SJSA1 (cell line): ENCODE measurements around the gene CTNNA2. TPM values are rescaled to one million over a fixed set of nuclear protein-coding genes. Genes with fewer than 3 reads are reported as not detected.

Source experiments
- DNase-seq, 2 experiments: peaks; one replicate each; pipeline ENCODE4 v3.0.0-alpha.2; 2015 to 2020; ENCODE audit warnings: low spot score in 2 of 2, low read depth in 1 of 2
- H3K27ac ChIP-seq: fragments of 250-450 bp; sonication (Bioruptor Pico); 2 replicates; pipeline ENCODE4 v1.5.1; 2020; ENCODE audit warnings: mild to moderate bottlenecking, moderate library complexity
- H3K27me3 ChIP-seq: fragments of 250-450 bp; sonication (Bioruptor Pico); replicated peaks from 2 replicates; pipeline ENCODE4 v1.5.1; 2020; ENCODE audit warnings: mild to moderate bottlenecking, moderate library complexity
- H3K36me3 ChIP-seq: fragments of 250-450 bp; sonication (Bioruptor Pico); 2 replicates; pipeline ENCODE4 v1.5.1; 2020; ENCODE audit warnings: mild to moderate bottlenecking
- H3K4me1 ChIP-seq: fragments of 250-450 bp; sonication (Bioruptor Pico); replicated peaks from 2 replicates; pipeline ENCODE4 v1.6.1; 2021; ENCODE audit warnings: mild to moderate bottlenecking
- H3K4me3 ChIP-seq: fragments of 250-450 bp; sonication (Bioruptor Pico); 2 replicates; pipeline ENCODE4 v1.5.1; 2020; ENCODE audit warnings: mild to moderate bottlenecking
- H3K9me3 ChIP-seq: fragments of 250-450 bp; sonication (Bioruptor Pico); replicated peaks from 2 replicates; pipeline ENCODE4 v1.5.1; 2020; ENCODE audit warnings: mild to moderate bottlenecking
- total RNA-seq: library from RNA; depleted of rRNA; stranded (reverse); fragments of >200 nt; shearing (Covaris generic); gene quantifications from 2 replicates; pipeline ENCODE4 v1.2.3, GENCODE V29; 2014

Gene CTNNA2
- total RNA-seq, 1 experiment from 2014 or later, result not detected

DNA sequence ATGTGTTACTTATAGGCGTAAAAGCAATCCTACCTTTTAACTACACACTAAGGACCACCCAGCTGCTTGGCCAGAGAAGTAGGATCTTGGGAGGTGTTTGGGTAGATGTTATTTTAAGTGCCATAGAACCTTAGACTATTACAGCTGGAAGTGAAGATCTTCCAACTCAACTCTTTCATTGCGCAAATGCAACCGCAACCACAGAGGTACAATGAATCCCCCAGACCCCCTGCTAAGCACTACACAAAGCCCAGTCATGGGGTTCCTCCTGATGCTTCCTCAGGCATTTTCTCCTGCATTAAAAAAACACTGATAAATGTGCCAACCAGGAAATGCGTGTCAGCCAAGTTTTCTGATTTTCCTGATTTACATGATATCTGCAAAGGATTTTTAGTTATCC is 545.7 kb downstream of the CTNNA2 start:
- H3K36me3 ChIP-seq, result no peaks in the 10 kb centered on the region
- H3K27ac ChIP-seq, result no peak overlapping the region
- no peak for DNase-seq
- no peaks in the 10 kb centered on the region for H3K27me3 ChIP-seq
- H3K9me3 ChIP-seq, result no peaks in the 10 kb centered on the region
- H3K4me3 ChIP-seq, result no peak overlapping the region
- peaks cover 11% of the 10 kb centered on the region for H3K4me1 ChIP-seq

DNA sequence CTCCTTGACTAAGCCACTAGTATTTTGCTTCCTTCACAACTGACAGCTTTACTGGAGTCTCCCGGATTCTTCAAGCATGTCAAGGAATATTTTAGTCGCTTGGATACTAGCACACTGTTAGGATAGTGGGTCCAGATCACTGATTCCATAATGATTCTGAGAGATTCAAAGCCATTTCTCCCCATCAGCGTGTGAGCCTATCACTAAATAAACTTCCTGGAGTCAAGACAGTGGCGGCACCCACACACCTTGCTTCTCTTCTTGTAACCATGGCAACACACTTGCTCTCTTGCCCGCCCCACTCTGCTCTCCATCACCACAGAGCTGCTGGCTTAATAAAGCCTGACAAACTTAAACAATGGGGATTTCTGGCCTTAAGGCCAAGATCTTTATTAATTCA is 546.6 kb downstream of the CTNNA2 start:
- Histone ChIP-seq H3K27ac (no peak overlapping the region), H3K9me3 (no peaks in the 10 kb centered on the region), H3K4me1 (peaks cover 2% of the 10 kb centered on the region), H3K36me3 (no peaks in the 10 kb centered on the region), H3K4me3 (no peak overlapping the region), H3K27me3 (no peaks in the 10 kb centered on the region)
- no peak for DNase-seq

DNA sequence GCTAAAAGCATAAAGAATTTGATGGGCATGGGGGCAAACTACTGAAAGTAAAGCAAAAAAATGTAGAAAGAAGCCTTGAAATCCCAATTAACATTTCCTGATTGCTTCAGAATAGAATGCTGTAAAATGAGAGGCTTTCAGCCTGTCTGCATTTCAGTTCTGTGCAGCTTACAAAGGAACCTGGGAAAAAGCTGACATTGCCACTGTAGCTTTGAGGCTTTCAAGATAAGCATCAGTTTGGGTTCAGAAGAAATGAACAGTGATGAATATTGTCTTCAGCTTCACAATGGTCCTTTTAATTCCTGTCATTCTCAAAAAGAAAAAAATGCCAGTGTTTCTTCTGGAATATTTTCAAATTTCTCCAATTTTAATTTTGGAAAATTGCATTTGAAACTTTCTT is 549.0 kb downstream of the CTNNA2 start:
- H3K4me3 ChIP-seq, result no peak overlapping the region
- H3K27me3 ChIP-seq, result no peaks in the 10 kb centered on the region
- H3K27ac ChIP-seq, result no peak overlapping the region
- H3K4me1 ChIP-seq, result no peaks in the 10 kb centered on the region
- H3K9me3 ChIP-seq, result no peaks in the 10 kb centered on the region
- no peak for DNase-seq
- no peaks in the 10 kb centered on the region for H3K36me3 ChIP-seq

DNA sequence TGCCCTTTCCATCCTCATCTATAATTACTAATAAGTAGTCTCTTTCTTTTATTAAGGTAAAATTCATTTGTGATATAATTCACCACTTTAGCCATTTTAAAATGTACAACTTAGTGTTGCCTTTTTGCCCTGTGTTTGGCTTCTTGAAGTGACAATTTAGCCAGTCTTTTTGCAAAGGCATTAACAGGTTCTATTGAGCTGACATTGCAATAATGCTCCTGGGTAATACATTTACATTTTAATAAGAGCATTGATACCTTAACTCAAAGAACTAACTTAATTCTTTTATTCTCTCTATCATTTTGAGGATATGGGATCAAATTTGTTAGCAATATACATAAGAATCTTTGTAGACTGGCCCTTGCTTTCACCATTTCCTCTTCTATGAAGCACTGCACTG is 549.4 kb downstream of the CTNNA2 start:
- Histone ChIP-seq H3K9me3 (no peaks in the 10 kb centered on the region), H3K27me3 (no peaks in the 10 kb centered on the region), H3K36me3 (no peaks in the 10 kb centered on the region), H3K4me1 (no peaks in the 10 kb centered on the region), H3K27ac (no peak overlapping the region), H3K4me3 (no peak overlapping the region)
- no peak for DNase-seq

DNA sequence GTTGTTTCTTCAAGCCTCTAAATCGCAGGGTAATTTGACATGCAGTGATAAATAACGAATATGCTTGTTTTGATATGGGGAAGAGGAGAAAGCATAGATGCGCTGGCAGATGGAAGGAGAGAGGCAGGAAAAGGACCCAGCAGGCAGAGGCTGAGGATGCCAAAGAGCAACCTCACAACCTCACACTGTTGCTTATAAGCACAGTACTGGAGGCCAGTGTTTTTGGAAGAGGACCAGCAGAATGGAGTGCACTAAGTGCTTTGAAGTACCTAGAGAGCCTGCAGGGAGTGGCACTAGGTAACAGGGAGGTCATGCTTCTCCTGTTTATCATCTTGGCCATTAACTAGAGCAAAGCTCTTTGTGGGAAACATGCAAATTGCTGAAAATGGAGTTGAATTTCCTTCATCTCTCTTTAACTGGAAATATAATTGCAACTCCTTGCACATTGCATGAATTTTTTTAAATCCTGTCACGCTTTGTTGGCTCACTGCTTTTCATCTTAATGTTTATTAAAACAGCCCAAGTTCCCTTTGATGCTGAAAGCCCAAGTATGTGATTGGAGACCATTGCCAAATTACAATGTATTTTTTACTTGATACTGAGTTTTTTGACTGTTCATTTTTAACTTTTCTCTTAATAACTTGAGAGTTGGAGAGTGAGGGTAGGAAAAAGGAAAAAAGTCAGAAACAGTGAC is 555.3 kb downstream of the CTNNA2 start:
- H3K9me3 ChIP-seq, result no peaks in the 10 kb centered on the region
- H3K4me3 ChIP-seq, result no peak overlapping the region
- no peaks in the 10 kb centered on the region for H3K27me3 ChIP-seq
- peak in 1 of 2 experiments; percentile 30 for DNase-seq
- H3K36me3 ChIP-seq, result no peaks in the 10 kb centered on the region
- no peak overlapping the region for H3K27ac ChIP-seq
- H3K4me1 ChIP-seq, result peaks cover 12% of the 10 kb centered on the region

DNA sequence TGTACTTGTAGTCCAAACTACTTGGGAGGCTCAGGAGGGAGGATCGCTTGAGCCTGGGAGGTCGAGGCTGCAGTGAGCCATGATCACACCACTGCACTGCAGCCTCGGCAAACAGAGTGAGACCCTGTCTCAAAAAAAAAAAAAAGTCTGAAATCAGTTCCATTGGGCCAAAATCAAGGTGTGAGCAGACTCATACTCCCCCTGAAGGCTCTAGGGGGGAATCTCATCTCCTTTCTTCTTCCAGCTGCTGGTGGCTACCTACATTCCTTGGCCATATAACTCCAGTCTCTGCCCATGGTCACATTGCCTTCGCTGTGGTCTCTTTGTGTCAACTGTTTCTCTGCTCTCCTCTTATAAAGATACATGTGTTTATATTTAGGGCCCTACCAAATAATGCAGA is 557.7 kb downstream of the CTNNA2 start:
- H3K4me1 ChIP-seq, result peaks cover 12% of the 10 kb centered on the region
- no peaks in the 10 kb centered on the region for H3K27me3 ChIP-seq
- H3K4me3 ChIP-seq, result no peak overlapping the region
- H3K9me3 ChIP-seq, result no peaks in the 10 kb centered on the region
- no peak for DNase-seq
- H3K27ac ChIP-seq, result no peak overlapping the region
- H3K36me3 ChIP-seq, result no peaks in the 10 kb centered on the region

DNA sequence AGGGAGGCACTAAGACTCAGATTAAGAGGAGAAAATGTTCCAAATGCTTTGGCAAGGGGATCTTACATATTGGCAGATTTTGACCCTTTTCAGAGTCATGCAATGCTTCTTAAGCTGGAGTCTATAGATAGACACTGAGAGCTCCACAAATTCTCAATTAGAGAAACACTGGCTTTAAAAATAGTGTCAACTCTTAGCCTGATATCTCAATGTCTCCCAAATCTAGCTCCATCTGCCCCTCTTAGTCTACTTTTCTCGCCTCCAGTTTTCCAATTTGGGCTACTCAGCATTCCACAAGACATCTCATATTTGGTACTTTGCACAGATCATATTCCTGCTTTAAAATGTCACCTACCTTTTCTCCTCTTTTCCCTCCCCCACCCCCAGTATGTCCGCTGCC is 559.1 kb downstream of the CTNNA2 start:
- Histone ChIP-seq H3K27ac (no peak overlapping the region), H3K27me3 (no peaks in the 10 kb centered on the region), H3K4me1 (peaks cover 12% of the 10 kb centered on the region), H3K4me3 (no peak overlapping the region), H3K36me3 (no peaks in the 10 kb centered on the region), H3K9me3 (no peaks in the 10 kb centered on the region)
- DNase-seq, result no peak

DNA sequence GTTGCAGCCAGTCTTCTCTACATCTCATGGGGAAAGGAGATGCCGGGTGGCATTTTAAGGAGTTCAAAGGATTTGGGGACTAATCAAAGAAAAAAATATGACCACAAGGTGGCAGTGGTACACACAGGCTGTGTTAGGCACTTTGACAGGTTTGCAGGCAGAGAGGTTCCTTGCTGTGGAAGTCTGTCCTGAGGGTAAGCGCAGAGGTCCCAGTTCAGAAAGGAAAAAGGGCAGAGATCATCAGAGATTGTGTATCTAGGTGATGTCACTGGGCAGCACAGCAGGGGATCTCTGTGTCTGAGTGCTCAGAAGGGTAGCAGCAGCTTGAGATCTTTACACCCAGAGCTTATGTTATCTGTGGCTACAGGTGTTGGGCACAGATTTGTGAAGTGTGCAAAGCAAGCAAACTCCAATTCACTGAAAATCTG is 560.3 kb downstream of the CTNNA2 start:
- DNase-seq, result peak; percentile 47 to 52

DNA sequence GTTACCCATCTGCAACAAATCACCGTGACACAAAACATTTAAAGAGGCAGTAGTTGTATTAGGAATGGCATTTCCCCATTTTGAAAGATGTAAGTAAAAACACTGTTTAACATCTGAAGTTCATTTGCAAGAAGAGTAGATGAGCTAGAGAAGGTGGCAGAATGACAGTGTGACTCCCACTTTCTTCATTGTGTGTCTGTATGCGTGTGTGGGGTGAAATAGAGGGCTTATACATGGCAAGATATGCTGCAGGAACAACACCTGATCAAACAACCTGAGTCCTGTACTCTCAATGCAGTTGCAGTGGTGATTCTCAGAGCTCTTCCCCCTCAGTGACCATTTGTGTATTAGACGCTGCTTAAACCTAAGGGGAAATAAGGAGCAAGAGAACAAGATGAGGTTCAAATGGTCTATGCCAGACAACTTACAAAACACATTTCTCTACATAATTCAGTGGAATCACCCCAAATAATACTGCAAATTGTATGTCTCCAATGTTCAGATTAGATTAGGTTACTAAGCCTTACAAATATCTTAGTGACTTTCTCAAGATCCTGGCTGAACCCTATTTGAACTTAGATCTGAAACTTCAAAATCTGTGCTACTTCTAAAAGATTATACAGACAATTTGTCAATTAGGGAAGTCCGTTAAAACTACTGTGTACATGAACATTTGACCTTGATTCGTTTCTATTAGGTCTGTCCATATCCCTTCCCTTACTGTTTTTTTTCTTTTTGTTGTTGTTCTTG is 561.6 kb downstream of the CTNNA2 start:
- DNase-seq, result no peak
- H3K36me3 ChIP-seq, result no peaks in the 10 kb centered on the region
- H3K27ac ChIP-seq, result no peak overlapping the region
- H3K9me3 ChIP-seq, result no peaks in the 10 kb centered on the region
- H3K27me3 ChIP-seq, result no peaks in the 10 kb centered on the region
- H3K4me3 ChIP-seq, result no peak overlapping the region
- H3K4me1 ChIP-seq, result no peaks in the 10 kb centered on the region

More for the DNA sequence above, 560.3 kb downstream of the CTNNA2 start:
- Histone ChIP-seq H3K27ac (no peak overlapping the region), H3K4me1 (peaks cover 8% of the 10 kb centered on the region), H3K4me3 (no peak overlapping the region), H3K27me3 (no peaks in the 10 kb centered on the region), H3K36me3 (no peaks in the 10 kb centered on the region), H3K9me3 (no peaks in the 10 kb centered on the region)

DNA sequence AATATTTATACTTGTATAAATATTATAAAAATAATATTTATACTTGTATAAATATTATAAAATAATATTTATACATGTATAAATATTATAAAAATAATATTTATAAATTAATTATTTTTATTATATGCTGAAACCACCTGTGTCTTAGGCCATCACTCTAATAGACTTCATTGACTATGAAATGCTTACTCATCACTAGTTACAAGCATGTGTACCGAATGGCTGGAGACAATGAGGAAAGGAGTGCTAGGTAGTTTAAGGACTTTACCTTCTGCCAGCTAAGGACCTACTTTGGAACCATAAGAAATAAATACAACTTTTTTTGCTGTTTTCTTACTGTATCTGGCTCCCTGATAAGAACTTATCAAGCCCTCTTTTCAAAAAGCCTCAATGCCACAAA is 562.9 kb downstream of the CTNNA2 start:
- H3K4me3 ChIP-seq, result no peak overlapping the region

DNA sequence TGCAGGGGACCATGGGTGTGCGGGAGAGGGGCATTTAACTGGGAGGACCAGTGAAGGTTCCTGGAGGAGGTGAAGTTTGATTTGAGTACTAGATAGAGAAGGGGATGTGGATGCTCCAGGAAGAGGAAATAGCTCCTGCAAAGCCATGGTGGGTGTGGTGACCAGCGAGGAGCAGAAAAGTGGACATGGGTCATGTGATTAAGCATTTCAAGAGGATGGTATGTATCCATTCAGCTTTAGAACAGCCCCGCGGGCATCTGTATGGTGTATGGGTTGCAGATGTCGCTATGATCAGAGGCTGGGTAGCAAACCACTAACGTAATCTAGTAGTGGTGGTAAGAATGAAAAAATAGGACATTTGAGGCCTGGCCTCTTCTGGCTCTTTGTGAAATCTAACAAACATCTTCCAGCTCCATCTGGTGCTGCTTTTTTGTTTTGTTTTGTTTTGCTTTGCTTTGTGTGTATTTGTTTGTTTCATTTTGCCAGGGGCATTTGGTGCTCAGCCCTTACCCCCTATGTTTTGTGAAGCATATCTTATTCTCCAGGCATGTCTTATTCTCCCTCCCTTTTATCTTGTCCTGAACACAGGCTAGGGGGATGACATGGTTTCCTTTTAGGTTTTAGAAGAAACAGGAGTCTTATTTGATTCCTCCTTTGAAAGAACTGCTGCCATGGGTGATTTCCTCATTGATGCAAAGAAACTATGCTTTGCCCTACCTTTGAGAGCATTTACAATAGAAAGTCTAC is 565.6 kb downstream of the CTNNA2 start:
- Histone ChIP-seq H3K4me1 (peaks cover 6% of the 10 kb centered on the region), H3K9me3 (no peaks in the 10 kb centered on the region), H3K4me3 (no peak overlapping the region), H3K27me3 (no peaks in the 10 kb centered on the region), H3K36me3 (no peaks in the 10 kb centered on the region), H3K27ac (no peak overlapping the region)
- no peak for DNase-seq

More for the DNA sequence above, 562.9 kb downstream of the CTNNA2 start:
- H3K27me3 ChIP-seq, result no peaks in the 10 kb centered on the region
- no peaks in the 10 kb centered on the region for H3K9me3 ChIP-seq
- H3K4me1 ChIP-seq, result no peaks in the 10 kb centered on the region
- no peaks in the 10 kb centered on the region for H3K36me3 ChIP-seq
- no peak overlapping the region for H3K27ac ChIP-seq
- DNase-seq, result no peak

DNA sequence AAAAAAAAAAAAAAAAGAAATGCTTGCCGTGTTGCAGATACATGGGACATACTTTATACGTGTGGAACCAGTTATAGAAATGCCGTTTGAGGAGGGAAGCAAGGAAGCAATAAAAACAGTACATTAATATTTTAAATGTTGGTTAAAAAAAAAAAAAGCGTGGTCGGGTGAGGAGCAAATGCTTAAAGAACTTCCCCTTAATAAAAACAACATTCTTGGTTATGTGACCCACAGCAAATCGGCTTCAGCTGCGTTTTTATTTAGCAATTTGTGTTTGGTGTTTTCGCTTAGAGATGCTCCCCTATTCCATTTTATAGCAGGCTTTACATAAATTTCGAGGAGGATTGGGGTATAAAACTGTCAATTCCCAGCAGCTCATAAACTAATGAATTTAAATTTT is 568.1 kb downstream of the CTNNA2 start:
- peaks cover 28% of the 10 kb centered on the region for H3K4me1 ChIP-seq
- H3K4me3 ChIP-seq, result no peak overlapping the region
- no peak for DNase-seq
- no peaks in the 10 kb centered on the region for H3K36me3 ChIP-seq
- no peak overlapping the region for H3K27ac ChIP-seq
- no peaks in the 10 kb centered on the region for H3K27me3 ChIP-seq
- no peaks in the 10 kb centered on the region for H3K9me3 ChIP-seq

DNA sequence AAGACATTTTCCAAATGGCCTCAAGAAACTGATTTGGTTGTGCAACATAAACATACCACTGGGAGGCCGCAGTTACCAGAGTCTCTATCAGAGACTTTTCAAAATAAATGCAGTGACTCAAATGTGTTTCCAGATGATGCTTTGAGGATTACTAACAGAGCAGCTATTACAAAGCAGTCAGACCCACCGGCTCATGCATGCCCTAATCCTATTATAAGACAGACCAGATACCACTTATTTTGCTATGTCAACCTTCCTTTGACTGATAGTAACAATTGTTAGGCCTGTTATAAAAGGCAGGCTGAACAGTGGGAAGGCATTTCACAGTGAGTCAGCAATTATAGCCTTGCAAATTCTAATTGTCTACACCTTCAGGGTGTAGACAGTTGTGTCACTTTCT is 574.0 kb downstream of the CTNNA2 start:
- Histone ChIP-seq H3K4me3 (no peak overlapping the region), H3K27me3 (no peaks in the 10 kb centered on the region), H3K9me3 (no peaks in the 10 kb centered on the region), H3K4me1 (peaks cover 50% of the 10 kb centered on the region), H3K36me3 (no peaks in the 10 kb centered on the region), H3K27ac (peak overlapping the region; percentile 44)
- DNase-seq, result peak; percentile 69 to 70

DNA sequence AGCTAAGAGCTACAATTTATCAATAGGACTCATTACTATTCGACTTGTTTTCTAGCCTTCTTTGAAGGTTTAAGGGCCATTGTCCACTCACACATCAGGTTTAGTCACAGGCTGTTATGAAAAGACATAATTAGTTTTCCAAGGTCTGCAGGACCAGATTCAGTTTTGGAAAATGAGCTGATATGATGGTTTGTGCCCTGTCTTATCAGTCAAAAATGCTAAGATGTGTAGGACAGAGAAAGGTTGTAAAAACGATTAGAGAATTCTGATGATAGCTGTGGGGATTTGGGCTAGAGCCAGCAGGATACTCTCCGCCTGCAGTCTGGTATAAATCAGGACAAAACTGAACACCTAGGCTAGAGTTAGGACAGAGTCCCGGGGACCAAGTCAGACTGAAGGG is 578.4 kb downstream of the CTNNA2 start:
- H3K36me3 ChIP-seq, result no peaks in the 10 kb centered on the region
- H3K4me3 ChIP-seq, result no peak overlapping the region
- peaks cover 20% of the 10 kb centered on the region for H3K4me1 ChIP-seq
- DNase-seq, result no peak
- H3K27me3 ChIP-seq, result no peaks in the 10 kb centered on the region
- no peaks in the 10 kb centered on the region for H3K9me3 ChIP-seq
- H3K27ac ChIP-seq, result no peak overlapping the region
